ENCODE measurements around the gene INSL4.

DNA sequence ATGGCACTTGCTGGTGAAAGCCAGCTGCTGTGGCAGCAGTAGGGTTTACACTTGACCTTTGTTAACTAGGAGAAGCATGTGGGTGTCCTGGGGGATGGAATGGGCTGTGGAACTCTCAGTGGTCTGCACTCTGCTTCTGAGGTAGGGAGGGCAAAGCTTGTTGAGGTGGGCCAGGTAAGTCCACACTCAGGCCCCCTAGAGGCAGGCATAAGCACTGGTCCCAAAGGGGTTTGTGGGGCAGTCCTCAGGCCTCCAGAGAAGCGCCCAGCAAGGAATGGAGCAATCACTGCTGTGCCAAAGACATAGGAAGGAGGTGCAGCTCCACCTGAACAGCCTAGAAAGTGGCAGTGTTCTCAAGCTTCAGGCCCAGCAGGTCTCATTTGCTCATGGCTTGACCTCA is 34.7 kb downstream of the INSL4 start:
- no peak for TF ChIP-seq CTCF (IDR thresholded peaks at IDR 0.05)
- TF ChIP-seq POLR2A (IDR thresholded peaks at IDR 0.05), result no peak

Data from upper lobe of left lung (tissue), 4 donors.